ENCODE results near the gene TLL2.

Gene TLL2

DNA sequence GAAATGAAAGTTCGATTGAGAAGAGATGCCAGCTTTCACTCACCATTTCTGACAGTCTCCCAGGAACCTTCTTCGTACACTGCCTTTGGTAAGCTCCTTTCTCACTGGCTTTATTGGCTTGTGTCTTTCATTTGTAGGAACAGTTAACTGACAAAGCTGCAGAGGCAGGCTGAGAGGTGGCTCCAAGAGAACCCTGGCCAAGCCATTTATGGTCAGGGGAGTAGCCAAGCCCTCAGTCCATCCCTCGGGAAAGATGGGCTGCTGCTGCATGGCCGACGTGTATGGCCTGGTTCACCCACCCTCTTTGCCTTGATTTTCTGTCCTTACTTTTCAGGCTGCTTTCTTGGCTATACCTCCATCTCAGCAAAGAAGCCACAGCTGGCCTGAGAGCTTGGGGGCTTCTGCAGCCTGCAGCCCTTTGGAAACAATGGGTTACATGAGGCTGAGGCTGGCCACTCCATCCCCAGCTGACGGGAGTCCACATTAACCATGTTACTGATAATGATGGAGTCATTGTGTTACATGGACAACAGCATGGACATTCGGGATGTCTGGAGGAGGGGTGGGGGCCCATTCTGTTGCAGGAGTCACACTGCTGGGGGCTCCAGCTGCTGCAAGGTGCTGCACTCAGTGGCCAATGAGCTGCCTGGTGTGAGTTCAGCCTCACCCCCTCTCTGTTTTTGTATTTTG lies 154.7 kb downstream of the TLL2 start, which contains the start of gene OPALIN:
Gene OPALIN, minus strand, starts transcription at position 152 of the 690 bp plus-strand sequence. Its CDS starts 106 bp downstream, at position 46.
- no peak within 1 kb of the TSS for H3K4me3 ChIP-seq (ENCODE audit: low read depth, low read length)
- no peak within 1 kb of the TSS for H2AFZ ChIP-seq (ENCODE audit: low read length, unreplicated experiment)
- no peak within 1 kb of the TSS for H3K27ac ChIP-seq (ENCODE audit: low read depth, low read length)
- H3K4me1 ChIP-seq (ENCODE audit: control insufficient read depth, insufficient read depth, low read length, unreplicated experiment): no peaks in the 10 kb centered on the region
- no peaks in the 10 kb centered on the region for H3K79me2 ChIP-seq (ENCODE audit: control insufficient read depth, insufficient read depth, low read length, unreplicated experiment)
- H3K27me3 ChIP-seq (ENCODE audit: insufficient read depth, low read length): peaks cover 84% of the 10 kb centered on the region
- no peaks in the 10 kb centered on the region for H3K36me3 ChIP-seq (ENCODE audit: insufficient read depth, low read length)

DNA sequence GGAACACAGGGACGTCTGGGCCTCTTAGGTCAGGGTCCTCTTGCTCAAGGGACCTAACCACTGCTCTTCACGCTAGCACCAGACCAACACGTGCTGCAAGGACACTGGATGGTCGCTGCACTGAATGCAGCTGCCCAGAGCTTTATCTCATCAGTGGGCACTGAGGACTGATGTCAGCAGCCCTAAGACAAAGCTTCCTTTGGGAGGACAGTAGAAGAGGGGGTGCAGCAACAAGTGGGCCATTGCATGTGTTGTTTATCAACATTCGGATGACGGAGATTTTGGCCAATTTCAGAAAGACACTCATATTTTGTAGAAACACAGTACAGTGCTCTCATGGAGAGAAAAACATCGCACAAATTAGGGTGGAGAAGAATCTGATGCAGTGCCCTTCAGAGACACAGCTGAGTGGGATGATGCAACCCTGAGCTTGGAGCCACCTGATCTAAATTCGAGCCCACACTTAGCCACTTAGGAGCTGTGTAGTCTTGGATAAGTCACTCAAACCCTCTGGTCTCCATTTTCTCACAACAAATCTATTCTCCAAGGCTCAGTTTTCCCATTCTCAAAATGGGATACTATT lies 156.6 kb downstream of the TLL2 start:
- H3K4me3 ChIP-seq (ENCODE audit: low read depth, low read length): no peak overlapping the region
- H3K27ac ChIP-seq (ENCODE audit: low read depth, low read length): no peak overlapping the region
- H3K36me3 ChIP-seq (ENCODE audit: insufficient read depth, low read length): no peaks in the 10 kb centered on the region
- H3K4me1 ChIP-seq (ENCODE audit: control insufficient read depth, insufficient read depth, low read length, unreplicated experiment): no peaks in the 10 kb centered on the region
- H2AFZ ChIP-seq (ENCODE audit: low read length, unreplicated experiment): no peak overlapping the region
- H3K27me3 ChIP-seq (ENCODE audit: insufficient read depth, low read length): peaks cover 83% of the 10 kb centered on the region
- H3K79me2 ChIP-seq (ENCODE audit: control insufficient read depth, insufficient read depth, low read length, unreplicated experiment): no peaks in the 10 kb centered on the region

DNA sequence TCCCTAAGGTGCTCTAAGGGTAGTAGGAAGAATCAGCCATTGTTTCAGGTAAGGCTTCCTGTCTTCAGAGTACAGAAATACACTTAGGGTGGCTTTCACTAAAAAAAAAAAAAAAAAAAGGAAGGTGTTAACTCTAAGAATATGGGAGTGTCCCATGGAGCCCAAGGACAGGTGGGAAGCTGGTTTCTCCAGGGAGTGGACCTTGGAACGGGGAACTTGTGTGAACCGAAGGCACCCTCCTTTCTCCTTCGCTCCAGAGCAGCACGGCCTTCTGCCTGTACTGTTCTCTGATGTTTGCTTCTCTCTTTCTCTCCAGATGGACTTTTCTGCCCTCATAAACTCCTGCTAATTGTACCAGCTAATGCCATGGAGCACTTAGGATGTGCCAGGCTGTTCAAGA lies 161.1 kb downstream of the TLL2 start:
- no peaks in the 10 kb centered on the region for H3K4me1 ChIP-seq (ENCODE audit: control insufficient read depth, insufficient read depth, low read length, unreplicated experiment)
- H3K27me3 ChIP-seq (ENCODE audit: insufficient read depth, low read length): peaks cover 66% of the 10 kb centered on the region
- no peaks in the 10 kb centered on the region for H3K79me2 ChIP-seq (ENCODE audit: control insufficient read depth, insufficient read depth, low read length, unreplicated experiment)
- H2AFZ ChIP-seq (ENCODE audit: low read length, unreplicated experiment): no peak overlapping the region
- H3K36me3 ChIP-seq (ENCODE audit: insufficient read depth, low read length): no peaks in the 10 kb centered on the region
- no peak overlapping the region for H3K4me3 ChIP-seq (ENCODE audit: low read depth, low read length)
- H3K27ac ChIP-seq (ENCODE audit: low read depth, low read length): no peak overlapping the region

DNA sequence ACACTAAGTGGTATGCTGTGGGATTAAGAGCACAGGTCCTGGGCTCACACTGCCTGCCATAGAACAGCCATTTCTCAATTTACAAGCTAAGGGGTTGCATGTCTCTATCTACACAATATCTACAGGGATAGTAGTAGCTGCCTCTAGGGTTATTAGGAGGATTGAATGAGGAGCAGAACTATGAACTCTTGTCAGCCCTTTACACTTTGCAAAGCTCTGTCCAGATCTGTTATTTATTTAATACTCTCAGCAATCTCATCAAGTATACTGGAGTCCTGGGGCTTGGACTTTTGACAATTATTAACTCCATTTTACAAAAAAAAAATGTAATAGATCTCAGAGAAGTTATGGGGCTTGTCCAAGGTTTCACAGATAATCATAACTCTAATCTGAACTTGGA lies 161.7 kb downstream of the TLL2 start:
- peaks cover 60% of the 10 kb centered on the region for H3K27me3 ChIP-seq (ENCODE audit: insufficient read depth, low read length)
- H3K4me1 ChIP-seq (ENCODE audit: control insufficient read depth, insufficient read depth, low read length, unreplicated experiment): no peaks in the 10 kb centered on the region
- no peak overlapping the region for H3K4me3 ChIP-seq (ENCODE audit: low read depth, low read length)
- H3K36me3 ChIP-seq (ENCODE audit: insufficient read depth, low read length): no peaks in the 10 kb centered on the region
- H2AFZ ChIP-seq (ENCODE audit: low read length, unreplicated experiment): no peak overlapping the region
- H3K27ac ChIP-seq (ENCODE audit: low read depth, low read length): no peak overlapping the region
- no peaks in the 10 kb centered on the region for H3K79me2 ChIP-seq (ENCODE audit: control insufficient read depth, insufficient read depth, low read length, unreplicated experiment)

DNA sequence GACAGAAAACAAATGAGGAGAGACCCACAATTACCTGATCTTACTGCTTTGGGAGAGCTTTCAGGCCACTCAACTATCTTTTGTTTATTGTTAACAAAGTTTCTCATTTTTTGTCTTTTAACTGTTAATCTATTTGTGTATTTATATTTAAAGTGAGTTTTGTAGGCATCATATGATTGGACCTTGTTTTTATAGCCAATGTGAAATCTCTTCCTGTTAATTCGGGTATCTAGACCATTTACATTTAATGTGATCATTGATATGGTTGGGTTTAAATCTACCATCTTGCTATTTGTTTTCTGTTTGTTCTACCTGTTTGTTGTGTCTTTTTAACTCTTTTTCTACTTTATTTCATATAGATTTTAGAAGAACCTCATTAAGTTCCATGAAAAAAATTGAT lies 167.4 kb downstream of the TLL2 start:
- no peak overlapping the region for H3K4me3 ChIP-seq (ENCODE audit: low read depth, low read length)
- H2AFZ ChIP-seq (ENCODE audit: low read length, unreplicated experiment): no peak overlapping the region
- no peaks in the 10 kb centered on the region for H3K79me2 ChIP-seq (ENCODE audit: control insufficient read depth, insufficient read depth, low read length, unreplicated experiment)
- peaks cover 41% of the 10 kb centered on the region for H3K27me3 ChIP-seq (ENCODE audit: insufficient read depth, low read length)
- H3K27ac ChIP-seq (ENCODE audit: low read depth, low read length): no peak overlapping the region
- H3K36me3 ChIP-seq (ENCODE audit: insufficient read depth, low read length): no peaks in the 10 kb centered on the region
- H3K4me1 ChIP-seq (ENCODE audit: control insufficient read depth, insufficient read depth, low read length, unreplicated experiment): no peaks in the 10 kb centered on the region

DNA sequence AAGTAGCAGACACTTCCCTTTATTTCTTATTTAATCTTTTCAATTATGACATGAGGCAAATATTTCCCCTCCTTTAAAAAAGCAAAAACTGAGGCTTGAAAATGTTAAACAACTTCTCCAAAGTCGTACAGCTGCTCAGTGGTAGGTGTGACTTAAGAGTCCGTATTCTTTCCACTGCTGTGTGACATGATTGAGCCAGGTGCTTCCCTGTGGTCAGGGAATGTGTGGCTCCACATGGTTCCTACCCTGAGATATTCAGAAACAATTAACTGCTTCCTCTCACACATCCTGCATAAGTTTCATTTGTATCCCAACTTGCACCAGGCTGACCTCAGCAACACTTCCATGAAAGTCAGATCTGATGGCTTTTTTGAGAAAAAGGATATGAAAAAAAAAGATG lies 168.5 kb downstream of the TLL2 start:
- no peaks in the 10 kb centered on the region for H3K79me2 ChIP-seq (ENCODE audit: control insufficient read depth, insufficient read depth, low read length, unreplicated experiment)
- H3K27ac ChIP-seq (ENCODE audit: low read depth, low read length): no peak overlapping the region
- no peak overlapping the region for H3K4me3 ChIP-seq (ENCODE audit: low read depth, low read length)
- H3K36me3 ChIP-seq (ENCODE audit: insufficient read depth, low read length): no peaks in the 10 kb centered on the region
- H3K4me1 ChIP-seq (ENCODE audit: control insufficient read depth, insufficient read depth, low read length, unreplicated experiment): no peaks in the 10 kb centered on the region
- no peak overlapping the region for H2AFZ ChIP-seq (ENCODE audit: low read length, unreplicated experiment)
- H3K27me3 ChIP-seq (ENCODE audit: insufficient read depth, low read length): peaks cover 37% of the 10 kb centered on the region; the same call in 1 of the 2 replicates

DNA sequence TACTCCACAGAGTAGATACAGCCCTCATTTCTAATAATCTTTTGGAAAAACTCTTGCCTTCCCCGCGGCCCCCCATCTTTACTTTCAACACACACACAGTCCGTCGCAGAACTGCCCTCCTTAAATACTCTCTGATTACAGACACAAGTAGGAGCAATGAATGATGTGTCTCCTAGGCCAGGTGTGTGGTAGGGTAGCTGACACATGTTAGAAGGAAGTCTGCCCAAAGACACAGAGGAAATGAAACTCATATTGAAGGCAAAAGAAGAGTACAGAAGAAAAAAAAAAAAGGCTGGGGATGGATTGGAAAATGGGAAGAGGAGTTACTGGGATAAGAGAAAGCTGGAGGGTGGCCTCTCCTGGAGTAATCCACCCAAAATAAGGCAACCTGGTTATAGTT lies 169.5 kb downstream of the TLL2 start:
- H3K36me3 ChIP-seq (ENCODE audit: insufficient read depth, low read length): no peaks in the 10 kb centered on the region
- no peaks in the 10 kb centered on the region for H3K79me2 ChIP-seq (ENCODE audit: control insufficient read depth, insufficient read depth, low read length, unreplicated experiment)
- H2AFZ ChIP-seq (ENCODE audit: low read length, unreplicated experiment): no peak overlapping the region
- no peak overlapping the region for H3K4me3 ChIP-seq (ENCODE audit: low read depth, low read length)
- peaks cover 33% of the 10 kb centered on the region; the same call in 1 of the 2 replicates for H3K27me3 ChIP-seq (ENCODE audit: insufficient read depth, low read length)
- no peak overlapping the region for H3K27ac ChIP-seq (ENCODE audit: low read depth, low read length)
- no peaks in the 10 kb centered on the region for H3K4me1 ChIP-seq (ENCODE audit: control insufficient read depth, insufficient read depth, low read length, unreplicated experiment)

DNA sequence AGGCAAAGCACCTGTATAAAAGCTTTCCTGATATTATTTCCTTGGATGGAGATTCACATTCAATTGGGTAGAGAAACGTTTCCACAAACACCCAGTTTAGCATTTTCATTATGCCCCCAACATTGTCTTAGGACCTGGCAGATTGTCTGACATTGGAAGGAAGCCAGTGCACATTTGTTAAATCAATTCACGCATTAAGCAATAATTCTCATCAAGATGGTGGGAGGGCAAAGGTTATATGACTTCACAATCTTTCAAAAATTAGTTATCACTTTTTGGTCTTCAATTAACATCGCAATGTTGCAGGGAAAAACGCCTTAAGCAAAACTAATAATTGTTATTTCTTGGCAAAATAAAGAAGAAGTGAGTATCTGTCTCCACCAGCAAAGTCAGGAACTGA lies 171.3 kb downstream of the TLL2 start:
- no peaks in the 10 kb centered on the region for H3K4me1 ChIP-seq (ENCODE audit: control insufficient read depth, insufficient read depth, low read length, unreplicated experiment)
- H3K79me2 ChIP-seq (ENCODE audit: control insufficient read depth, insufficient read depth, low read length, unreplicated experiment): no peaks in the 10 kb centered on the region
- peaks cover 44% of the 10 kb centered on the region for H3K27me3 ChIP-seq (ENCODE audit: insufficient read depth, low read length)
- no peak overlapping the region for H3K4me3 ChIP-seq (ENCODE audit: low read depth, low read length)
- no peak overlapping the region for H2AFZ ChIP-seq (ENCODE audit: low read length, unreplicated experiment)
- H3K36me3 ChIP-seq (ENCODE audit: insufficient read depth, low read length): no peaks in the 10 kb centered on the region
- H3K27ac ChIP-seq (ENCODE audit: low read depth, low read length): no peak overlapping the region

DNA sequence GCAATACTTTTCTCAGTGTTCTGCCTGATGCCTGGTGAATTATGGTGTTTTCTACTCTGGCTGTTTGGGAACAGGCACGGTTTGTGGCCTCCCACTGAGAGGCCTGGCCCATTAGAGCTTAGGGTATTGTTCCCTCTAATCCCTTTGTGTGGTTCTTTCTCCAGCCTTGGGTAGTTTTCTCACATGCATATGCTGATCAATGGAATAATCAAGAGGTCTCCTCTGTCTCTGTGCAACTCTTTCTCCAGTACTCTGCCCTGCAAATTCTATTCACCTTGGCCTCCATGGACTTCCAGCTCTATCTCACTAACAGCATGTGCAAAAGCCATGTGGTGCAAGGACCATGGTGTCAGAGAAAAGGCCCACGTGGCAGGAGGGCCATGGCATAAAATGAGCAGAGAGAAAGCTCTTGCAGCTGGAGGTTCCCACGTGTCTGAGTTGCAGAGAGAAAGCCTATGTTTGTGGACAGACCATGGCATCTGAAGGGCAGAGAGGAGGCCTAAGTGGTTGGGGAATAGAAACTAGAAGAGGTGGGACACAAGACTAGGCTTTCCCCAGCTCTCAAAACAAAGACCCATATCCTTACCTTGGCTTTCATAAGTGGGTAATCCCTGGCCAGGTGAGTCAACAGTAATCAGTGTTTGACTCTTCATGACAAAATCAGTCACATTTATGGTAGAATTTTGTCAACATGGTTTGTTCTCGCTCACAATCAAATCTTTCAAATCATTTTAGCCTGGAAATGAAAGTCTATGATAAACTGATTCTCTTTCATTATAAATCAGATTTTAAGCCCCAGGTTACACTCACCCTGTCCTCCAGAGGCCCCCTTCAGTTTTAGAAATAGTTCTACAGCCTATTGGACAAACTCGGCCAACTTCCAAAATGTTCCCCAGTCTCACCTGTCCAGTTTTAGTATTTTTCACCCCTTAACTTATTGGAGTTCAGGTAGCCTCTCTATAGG lies 172.2 kb downstream of the TLL2 start:
- Histone ChIP-seq H3K27ac (ENCODE audit: low read depth, low read length) (no peak overlapping the region), H3K27me3 (ENCODE audit: insufficient read depth, low read length) (peaks cover 47% of the 10 kb centered on the region), H3K4me3 (ENCODE audit: low read depth, low read length) (no peak overlapping the region), H2AFZ (ENCODE audit: low read length, unreplicated experiment) (no peak overlapping the region), H3K79me2 (ENCODE audit: control insufficient read depth, insufficient read depth, low read length, unreplicated experiment) (no peaks in the 10 kb centered on the region), H3K4me1 (ENCODE audit: control insufficient read depth, insufficient read depth, low read length, unreplicated experiment) (no peaks in the 10 kb centered on the region), H3K36me3 (ENCODE audit: insufficient read depth, low read length) (no peaks in the 10 kb centered on the region)

DNA sequence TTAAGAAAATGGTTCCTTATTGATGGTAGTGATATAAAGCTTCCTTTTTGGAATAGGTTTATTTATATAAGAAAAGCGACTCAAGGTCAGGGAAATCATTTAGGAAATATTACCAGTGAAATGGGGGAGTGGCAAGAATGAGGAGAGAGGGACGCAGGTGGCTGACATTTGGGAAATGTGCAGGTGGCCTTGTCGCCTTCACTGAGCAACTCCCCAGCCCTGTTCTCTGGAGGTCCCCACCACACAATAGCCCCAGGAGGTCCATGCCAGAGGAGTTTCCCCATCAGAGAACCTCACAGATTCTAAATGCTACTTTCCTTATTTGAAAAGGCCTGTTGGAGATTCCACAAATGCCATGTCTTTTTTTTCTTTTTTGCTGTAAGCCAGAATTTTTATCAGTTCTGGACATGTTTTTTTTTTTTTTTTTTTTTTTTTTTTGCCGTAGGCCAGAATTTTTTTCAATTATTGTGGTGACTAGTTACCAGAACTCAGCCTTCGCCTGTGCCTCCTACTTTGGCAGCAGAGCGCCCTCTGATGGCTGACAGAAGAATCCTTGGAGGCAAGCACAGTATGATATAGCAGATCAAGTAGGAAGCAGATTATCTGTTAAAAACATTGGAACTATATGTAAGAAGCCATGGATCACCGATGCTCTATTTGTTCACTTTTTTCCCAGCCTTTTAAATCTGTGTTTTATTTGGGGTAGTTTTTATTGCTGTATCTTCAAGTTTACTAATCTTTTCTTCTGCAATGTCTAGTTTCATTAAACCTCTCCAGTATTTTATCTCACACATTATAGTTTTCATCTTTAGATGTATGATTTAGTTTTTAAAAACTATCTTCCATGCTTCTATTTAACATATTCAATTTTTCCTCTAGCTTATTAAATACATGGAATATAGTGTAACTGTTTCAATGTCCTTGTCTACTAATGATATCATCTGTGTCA lies 173.5 kb downstream of the TLL2 start:
- H3K27me3 ChIP-seq (ENCODE audit: insufficient read depth, low read length): peaks cover 46% of the 10 kb centered on the region
- no peaks in the 10 kb centered on the region for H3K79me2 ChIP-seq (ENCODE audit: control insufficient read depth, insufficient read depth, low read length, unreplicated experiment)
- H2AFZ ChIP-seq (ENCODE audit: low read length, unreplicated experiment): no peak overlapping the region
- H3K27ac ChIP-seq (ENCODE audit: low read depth, low read length): no peak overlapping the region
- H3K4me3 ChIP-seq (ENCODE audit: low read depth, low read length): no peak overlapping the region
- no peaks in the 10 kb centered on the region for H3K4me1 ChIP-seq (ENCODE audit: control insufficient read depth, insufficient read depth, low read length, unreplicated experiment)
- no peaks in the 10 kb centered on the region for H3K36me3 ChIP-seq (ENCODE audit: insufficient read depth, low read length)

Data from ACC112 (cell line).